ENCODE measurements around the gene BAHD1.

GRCh38 chr15:40501487-40501886, 60.7 kb downstream of the BAHD1 start:
- TF ChIP-seq POLR2A (IDR thresholded peaks at IDR 0.05) (no peak), CTCF (IDR thresholded peaks at IDR 0.05) (no peak)

All from adrenal gland (tissue), 5 donors.